Sigmoid colon (tissue), 7 donors: ENCODE data around the gene CDK2. TPM values are rescaled to one million over a fixed set of nuclear protein-coding genes. Genes with fewer than 3 reads are reported as not detected.

Experiments used
- DNase-seq: peaks from one replicate; pipeline ENCODE4 v3.0.0-alpha.2; 2019
- H3K27ac ChIP-seq, 4 donors: fragments of 200-600 bp; sonication (generic); one replicate each; pipeline ENCODE4 v1.5.1; 2016 to 2019; ENCODE audit warnings: mild to moderate bottlenecking in 1 of 4
- H3K27me3 ChIP-seq, 3 donors: fragments of 200-600 bp; sonication (generic); one replicate each; pipeline ENCODE4 v1.5.1; 2019; ENCODE audit warnings: mild to moderate bottlenecking in 1 of 3
- H3K36me3 ChIP-seq, 4 donors: fragments of 200-600 bp; sonication (generic); one replicate each; pipeline ENCODE4 v1.5.1; 2016 to 2019
- H3K4me1 ChIP-seq, 4 donors: fragments of 200-600 bp; sonication (generic); one replicate each; pipeline ENCODE4 v1.5.1; 2017 to 2019
- H3K4me3 ChIP-seq, 4 donors: fragments of 200-600 bp; sonication (generic); one replicate each; pipeline ENCODE4 v1.5.1; 2017 to 2019; ENCODE audit warnings: mild to moderate bottlenecking in 2 of 4, moderate library complexity in 1 of 4
- H3K9me3 ChIP-seq, 4 donors: fragments of 200-600 bp in 3 of 4; sonication (generic) in 3 of 4; one replicate each; pipeline versions ENCODE4 v1.5.1 to v1.6.1; 2013 to 2019
- EP300 ChIP-seq, 4 donors: sonication (generic); formaldehyde crosslinking; IDR thresholded peaks; one replicate each; pipeline ENCODE4 v1.6.1; 2017; ENCODE audit warnings: antibody characterized with exemption in 4 of 4
- POLR2A ChIP-seq, 2 donors: fragments of 450-650 bp; IDR thresholded peaks; one replicate each; pipeline ENCODE4 v1.6.1; 2016; ENCODE audit warnings: antibody characterized with exemption in 2 of 2, mild to moderate bottlenecking in 2 of 2, moderate library complexity in 2 of 2
- POLR2AphosphoS5 ChIP-seq, 4 donors: sonication (generic); formaldehyde crosslinking; IDR thresholded peaks; one replicate each; pipeline ENCODE4 v1.6.1; 2017; ENCODE audit warnings: antibody characterized with exemption in 4 of 4
- WGBS, 2 donors: extraction: QIAGEN DNeasy Blood & Tissue Kit; methylation state at CpG; one replicate each; pipeline ENCODE4 v1.1.7; 2013; 5-methylcytosine and 5-hydroxymethylcytosine counted together
- intact Hi-C: fragments of 100-400 bp; cut with DNase I; formaldehyde crosslinking; loops from one replicate; pipeline ENCODE4 v1.15.1; 2023
- polyA plus RNA-seq, 3 donors: library from polyadenylated mRNA; stranded (reverse); fragments of 200-250 nt; gene quantifications; one replicate each; pipeline ENCODE4 v1.2.3, GENCODE V29; 2013
- total RNA-seq, 4 donors: library from RNA; depleted of rRNA; stranded (reverse); fragments of >200 nt; gene quantifications; one replicate each; pipeline ENCODE4 v1.1.0, GENCODE V29; 2016
- TF ChIP-seq, protein P1 (sequence below), 4 experiments: fragments of 450-650 bp in 3 of 4; fragments of 200-600 bp in 1 of 4; IDR thresholded peaks; one replicate each; pipeline ENCODE4 v1.5.1; 2016 to 2019; ENCODE audit warnings: antibody characterized with exemption in 4 of 4, mild to moderate bottlenecking in 3 of 4, moderate library complexity in 2 of 4
- donor health status: healthy with polysubstance abuse.
- donor health status: Bipolar disorder and iron deficiency.
- donor health status: healthy.

The CDK2 gene
- total and polyA plus RNA-seq, 7 donors, result 7.2 to 27.7 (median 18.0) TPM

DNA sequence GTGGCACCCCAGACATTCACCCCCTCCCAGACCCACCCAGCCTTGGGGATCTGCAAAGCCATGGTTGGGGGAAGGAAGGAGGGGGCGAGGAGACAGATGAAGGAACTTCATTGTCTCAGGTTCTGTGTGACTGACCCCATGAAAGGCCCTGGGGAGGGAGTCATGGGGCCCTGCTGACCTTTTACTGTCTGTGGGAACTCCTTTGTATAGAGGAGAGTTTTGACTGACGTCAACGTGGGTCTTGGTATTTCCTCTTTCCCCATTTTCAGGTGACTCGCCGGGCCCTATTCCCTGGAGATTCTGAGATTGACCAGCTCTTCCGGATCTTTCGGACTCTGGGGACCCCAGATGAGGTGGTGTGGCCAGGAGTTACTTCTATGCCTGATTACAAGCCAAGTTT, 4.1 kb downstream of the CDK2 start:
- TF ChIP-seq, protein P1, sequence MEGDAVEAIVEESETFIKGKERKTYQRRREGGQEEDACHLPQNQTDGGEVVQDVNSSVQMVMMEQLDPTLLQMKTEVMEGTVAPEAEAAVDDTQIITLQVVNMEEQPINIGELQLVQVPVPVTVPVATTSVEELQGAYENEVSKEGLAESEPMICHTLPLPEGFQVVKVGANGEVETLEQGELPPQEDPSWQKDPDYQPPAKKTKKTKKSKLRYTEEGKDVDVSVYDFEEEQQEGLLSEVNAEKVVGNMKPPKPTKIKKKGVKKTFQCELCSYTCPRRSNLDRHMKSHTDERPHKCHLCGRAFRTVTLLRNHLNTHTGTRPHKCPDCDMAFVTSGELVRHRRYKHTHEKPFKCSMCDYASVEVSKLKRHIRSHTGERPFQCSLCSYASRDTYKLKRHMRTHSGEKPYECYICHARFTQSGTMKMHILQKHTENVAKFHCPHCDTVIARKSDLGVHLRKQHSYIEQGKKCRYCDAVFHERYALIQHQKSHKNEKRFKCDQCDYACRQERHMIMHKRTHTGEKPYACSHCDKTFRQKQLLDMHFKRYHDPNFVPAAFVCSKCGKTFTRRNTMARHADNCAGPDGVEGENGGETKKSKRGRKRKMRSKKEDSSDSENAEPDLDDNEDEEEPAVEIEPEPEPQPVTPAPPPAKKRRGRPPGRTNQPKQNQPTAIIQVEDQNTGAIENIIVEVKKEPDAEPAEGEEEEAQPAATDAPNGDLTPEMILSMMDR (IDR thresholded peaks at IDR 0.05), result no peak
- TF ChIP-seq POLR2AphosphoS5 (IDR thresholded peaks at IDR 0.05) (no peak), POLR2A (IDR thresholded peaks at IDR 0.05) (no peak), EP300 (IDR thresholded peaks at IDR 0.05) (no peak)
- DNase-seq, result no peak
- peaks cover 0 to 41% (median 31%) of the 10 kb centered on the region in 4 donors for H3K4me1 ChIP-seq
- H3K27ac ChIP-seq, result peak overlapping the region in 3 of 4 donors; percentile 89 to 92 (median 92)
- WGBS, 2 donors, result 92 to 94% methylated on average over 7 of the region's 7 CpGs
- no peaks in the 10 kb centered on the region for H3K27me3 ChIP-seq
- no peaks in the 10 kb centered on the region for H3K9me3 ChIP-seq
- H3K36me3 ChIP-seq, result peaks cover 0 to 7% (median 0%) of the 10 kb centered on the region in 4 donors
- intact Hi-C loops, result no loop called here
- no peak overlapping the region for H3K4me3 ChIP-seq

DNA sequence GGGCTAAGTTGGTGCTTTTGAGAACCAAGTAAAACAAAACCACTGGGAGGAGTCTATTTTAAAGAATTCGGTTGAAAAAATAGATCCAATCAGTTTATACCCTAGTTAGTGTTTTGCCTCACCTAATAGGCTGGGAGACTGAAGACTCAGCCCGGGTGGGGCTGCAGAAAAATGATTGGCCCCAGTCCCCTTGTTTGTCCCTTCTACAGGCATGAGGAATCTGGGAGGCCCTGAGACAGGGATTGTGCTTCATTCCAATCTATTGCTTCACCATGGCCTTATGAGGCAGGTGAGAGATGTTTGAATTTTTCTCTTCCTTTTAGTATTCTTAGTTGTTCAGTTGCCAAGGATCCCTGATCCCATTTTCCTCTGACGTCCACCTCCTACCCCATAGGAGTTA, 5.4 kb downstream of the CDK2 start:
- 50 to 69% methylated on average over 3 of the region's 3 CpGs for WGBS, 2 donors
- H3K27ac ChIP-seq, result peak overlapping the region; percentile 86 to 92 (median 90)

DNA sequence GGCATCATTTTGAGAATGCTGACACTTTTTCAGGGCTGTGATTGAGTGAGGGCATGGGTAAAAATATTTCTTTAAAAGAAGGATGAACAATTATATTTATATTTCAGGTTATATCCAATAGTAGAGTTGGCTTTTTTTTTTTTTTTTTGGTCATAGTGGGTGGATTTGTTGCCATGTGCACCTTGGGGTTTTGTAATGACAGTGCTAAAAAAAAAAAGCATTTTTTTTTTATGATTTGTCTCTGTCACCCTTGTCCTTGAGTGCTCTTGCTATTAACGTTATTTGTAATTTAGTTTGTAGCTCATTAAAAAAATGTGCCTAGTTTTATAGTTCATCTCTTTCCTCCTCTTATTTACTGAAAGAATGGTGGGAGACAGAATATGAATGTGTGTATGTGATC, 5.8 kb downstream of the CDK2 start:
- TF ChIP-seq POLR2A (IDR thresholded peaks at IDR 0.05), result no peak
- no peak for TF ChIP-seq EP300 (IDR thresholded peaks at IDR 0.05)
- no peak for TF ChIP-seq POLR2AphosphoS5 (IDR thresholded peaks at IDR 0.05)
- TF ChIP-seq, protein P1 (IDR thresholded peaks at IDR 0.05), result no peak
- Histone ChIP-seq H3K4me3 (peak overlapping the region in 3 of 4 donors; percentile 54 to 62 (median 59)), H3K4me1 (peaks cover 0 to 50% (median 34%) of the 10 kb centered on the region in 4 donors), H3K27me3 (no peaks in the 10 kb centered on the region), H3K36me3 (peaks cover 0 to 14% (median 0%) of the 10 kb centered on the region in 4 donors), H3K27ac (peak overlapping the region; percentile 86 to 92 (median 90)), H3K9me3 (no peaks in the 10 kb centered on the region)
- intact Hi-C loops, result no loop called here
- DNase-seq, result no peak
- 13 to 31% methylated on average over 1 of the region's 1 CpG for WGBS, 2 donors

More for the DNA sequence above, 5.4 kb downstream of the CDK2 start:
- Histone ChIP-seq H3K27me3 (no peaks in the 10 kb centered on the region), H3K36me3 (peaks cover 0 to 13% (median 0%) of the 10 kb centered on the region in 4 donors), H3K4me3 (peak overlapping the region in 1 of 4 donors; percentile 62), H3K4me1 (peaks cover 0 to 49% (median 36%) of the 10 kb centered on the region in 4 donors), H3K9me3 (no peaks in the 10 kb centered on the region)
- intact Hi-C loops, result no loop called here
- DNase-seq, result peak; percentile 40
- TF ChIP-seq POLR2AphosphoS5 (IDR thresholded peaks at IDR 0.05) (no peak), EP300 (IDR thresholded peaks at IDR 0.05) (no peak), POLR2A (IDR thresholded peaks at IDR 0.05) (no peak)
- TF ChIP-seq, protein P1 (IDR thresholded peaks at IDR 0.05), result no peak

DNA sequence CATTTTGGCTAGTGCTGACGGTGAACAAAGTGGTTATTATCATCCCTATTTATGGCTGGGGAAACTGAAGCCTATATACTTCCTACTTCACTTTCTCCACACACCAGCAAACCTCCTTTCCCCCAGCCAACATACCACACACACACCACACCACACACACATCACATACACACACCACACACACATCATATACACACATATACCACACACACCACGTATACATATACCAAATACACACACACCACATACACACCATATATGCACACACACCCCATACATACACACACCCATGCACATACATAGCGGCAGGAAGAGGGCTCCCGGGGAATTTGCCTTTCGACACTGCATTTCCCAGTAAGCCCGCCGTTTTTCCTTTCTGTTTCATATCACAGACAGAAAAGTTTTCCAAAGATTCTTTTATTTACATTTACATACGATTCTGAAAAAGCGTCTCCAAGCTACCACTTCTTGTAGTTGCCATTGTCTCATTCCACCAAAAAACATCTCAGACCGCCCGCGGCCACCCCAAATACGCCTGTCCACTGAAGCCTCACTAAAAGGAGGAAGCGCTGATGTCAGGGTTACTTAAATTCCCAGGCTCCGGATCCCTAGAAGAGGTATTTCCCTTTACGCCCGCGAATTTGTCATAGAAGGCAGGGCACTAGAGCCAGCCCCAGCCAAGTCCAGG, 6.4 kb downstream of the CDK2 start:
- no peaks in the 10 kb centered on the region for H3K27me3 ChIP-seq
- H3K27ac ChIP-seq, result peak overlapping the region; percentile 86 to 92 (median 90)
- no peaks in the 10 kb centered on the region for H3K9me3 ChIP-seq
- H3K4me3 ChIP-seq, result peak overlapping the region; percentile 47 to 62 (median 56)
- H3K36me3 ChIP-seq, result peaks cover 0 to 14% (median 0%) of the 10 kb centered on the region in 4 donors
- intact Hi-C loops, result no loop called here
- peaks cover 0 to 47% (median 33%) of the 10 kb centered on the region in 4 donors for H3K4me1 ChIP-seq
- no peak for TF ChIP-seq EP300 (IDR thresholded peaks at IDR 0.05)
- peak; percentile 80 to 85 for TF ChIP-seq POLR2A (IDR thresholded peaks at IDR 0.05)
- TF ChIP-seq POLR2AphosphoS5 (IDR thresholded peaks at IDR 0.05), result peak; percentile 79 to 92 (median 90)
- TF ChIP-seq, protein P1 (IDR thresholded peaks at IDR 0.05), result no peak
- no peak for DNase-seq
- 0 to 1% methylated on average over 18 of the region's 18 CpGs for WGBS, 2 donors
